ENCODE data around the gene EHMT1. TPM values are rescaled to one million over a fixed set of nuclear protein-coding genes. Genes with fewer than 3 reads are reported as not detected.
A peak's percentile ranks its signal among the peaks of the same experiment; 100 is the strongest.

The EHMT1 gene
- total and polyA plus RNA-seq, 10 of the 15 experiments (the other 5 are each of a cell fraction or from before 2014, with no cell fraction given), result 2.9 to 100 (median 48.1) TPM

- no peak for FAIRE-seq
- ChIA-PET POLR2A (no interaction called here), SMC1A (ENCODE audit: uncharacterized antibody, unreplicated experiment) (interaction anchor here (1.1 to 1.5 kb wide), 4 partner anchors 10 to 75 kb away, joined by 3 to 9 read pairs (median 4); no protein-coding TSS in a partner anchor), CTCF (interaction anchor here (0.9 to 2.9 kb wide), 5 partner anchors 10 to 82 kb away, joined by 3 to 16 read pairs (median 4); no protein-coding TSS in a partner anchor), RAD21 (ENCODE audit: unreplicated experiment) (interaction anchor here (1.3 to 1.5 kb wide), 4 partner anchors 9 to 79 kb away, joined by 4 to 6 read pairs (median 4); no protein-coding TSS in a partner anchor)
- 87% methylated on average over 6 of the region's 6 CpGs for WGBS (ENCODE audit: insufficient coverage, insufficient replicate concordance, low lambda C conversion rate, missing lambda C conversion rate)
- TF ChIP-seq MEF2A (IDR thresholded peaks at IDR 0.05; ENCODE audit: insufficient read depth, low read depth, low read length) (no peak), ZSCAN29 (IDR thresholded peaks at IDR 0.05) (no peak), PML (IDR thresholded peaks at IDR 0.05; ENCODE audit: low read length) (no peak), HCFC1 (IDR thresholded peaks at IDR 0.05; ENCODE audit: low read length) (no peak), ZNF687 (IDR thresholded peaks at IDR 0.05) (no peak), CBX5 (IDR thresholded peaks at IDR 0.05; ENCODE audit: low read depth) (no peak), YY1 (IDR thresholded peaks at IDR 0.05; ENCODE audit: low read depth, low read length) (no peak), SMAD5 (IDR thresholded peaks at IDR 0.05; ENCODE audit: low read depth) (no peak), ESRRA (IDR thresholded peaks at IDR 0.05; ENCODE audit: low read length) (no peak), STAT3 (IDR thresholded peaks at IDR 0.05; ENCODE audit: low read depth, low read length) (no peak), YBX1 (IDR thresholded peaks at IDR 0.05) (no peak), TARDBP (IDR thresholded peaks at IDR 0.05; ENCODE audit: borderline replicate concordance) (no peak), HDAC6 (IDR thresholded peaks at IDR 0.05; ENCODE audit: unreplicated experiment) (no peak), SRF (IDR thresholded peaks at IDR 0.05; ENCODE audit: low read depth in 2 of 2, low read length in 2 of 2) (no peak), CHD4 (IDR thresholded peaks at IDR 0.05) (no peak), NFYA (IDR thresholded peaks at IDR 0.05; ENCODE audit: borderline replicate concordance, low read depth, low read length) (no peak), MEF2B (IDR thresholded peaks at IDR 0.05; ENCODE audit: partially characterized antibody, poor library complexity, severe bottlenecking) (no peak), EZH2 (IDR thresholded peaks at IDR 0.05; ENCODE audit: borderline replicate concordance, control insufficient read depth, low read depth, low read length) (no peak), MTA3 (IDR thresholded peaks at IDR 0.05; ENCODE audit: borderline replicate concordance, low read length) (no peak)
- H3K4me1 ChIP-seq (ENCODE audit: control insufficient read depth, insufficient read depth, low read length), result peaks cover 37% of the 10 kb centered on the region
- in situ Hi-C loops (cut with MboI) (no loop called here), intact Hi-C loops (cut with micrococcal nuclease; ENCODE audit: unreplicated experiment) (no loop called here)
- BruUV-seq (replicated peaks), result no TSS peak
- H3K4me3 ChIP-seq, result no peak overlapping the region
- DNase-seq (ENCODE audit: low read depth, low spot score), result no peak
- H3K79me2 ChIP-seq (ENCODE audit: control insufficient read depth, insufficient read depth, low read length), result peaks cover 61% of the 10 kb centered on the region
- H3K27me3 ChIP-seq (replicated peaks in 1 of 2; ENCODE audit: control insufficient read depth in 2 of 2, insufficient read depth in 2 of 2, low read length in 1 of 2), result no peaks in the 10 kb centered on the region
- H3K36me3 ChIP-seq (ENCODE audit: control insufficient read depth in 2 of 2, insufficient read depth in 2 of 2, low read length in 1 of 2), result peaks cover 3 to 5% of the 10 kb centered on the region in 2 experiments; a peak in 2 of 4 replicates
- H3K4me2 ChIP-seq (ENCODE audit: control insufficient read depth, insufficient read depth), result no peak overlapping the region
- H3K9ac ChIP-seq (ENCODE audit: control insufficient read depth, insufficient read depth, low read length), result no peak overlapping the region
- no peak for ATAC-seq
- peak overlapping the region; percentile 17; the same call in 1 of the 2 replicates for H3K27ac ChIP-seq (ENCODE audit: control insufficient read depth, insufficient read depth)
- H3K9me3 ChIP-seq (replicated peaks; ENCODE audit: control insufficient read depth, insufficient read depth, low read length), result no peaks in the 10 kb centered on the region
- H4K20me1 ChIP-seq (ENCODE audit: control insufficient read depth, insufficient read depth), result no peaks in the 10 kb centered on the region
- no peak overlapping the region for H2AFZ ChIP-seq (ENCODE audit: control insufficient read depth, low read depth, low read length)
Observed at GRCh38 chr9:137683262-137683864, 64.6 kb downstream of the EHMT1 start.

Data from GM12878 (cell line).